HUES48 (cell line): ENCODE results near the gene CIROP.

Experiments used
- H3K27ac ChIP-seq: one replicate; pipeline ENCODE4 v1.7.0; 2013; ENCODE audit warnings: low read depth, low read length, inconsistent platforms
- H3K27me3 ChIP-seq: 2 replicates; pipeline ENCODE4 v1.6.1; 2013; ENCODE audit warnings: mild to moderate bottlenecking, low read length; ENCODE audit not compliant: control insufficient read depth, insufficient read depth
- H3K36me3 ChIP-seq: 2 replicates; pipeline ENCODE4 v1.6.1; 2013; ENCODE audit warnings: low read length; ENCODE audit not compliant: control insufficient read depth, insufficient read depth
- H3K4me1 ChIP-seq: 2 replicates; pipeline ENCODE4 v1.6.1; 2013; ENCODE audit warnings: mild to moderate bottlenecking, low read length; ENCODE audit not compliant: control insufficient read depth, insufficient read depth
- H3K4me3 ChIP-seq: 2 replicates; pipeline ENCODE4 v1.5.1; 2013; ENCODE audit warnings: mild to moderate bottlenecking, low read depth, low read length
- H3K9ac ChIP-seq: 2 replicates; pipeline ENCODE4 v1.6.1; 2013; ENCODE audit warnings: mild to moderate bottlenecking, low read depth, low read length, moderate library complexity
- H3K9me3 ChIP-seq: 2 replicates; pipeline ENCODE4 v1.6.1; 2013; ENCODE audit warnings: low read length; ENCODE audit not compliant: control insufficient read depth, insufficient read depth

The CIROP gene

DNA sequence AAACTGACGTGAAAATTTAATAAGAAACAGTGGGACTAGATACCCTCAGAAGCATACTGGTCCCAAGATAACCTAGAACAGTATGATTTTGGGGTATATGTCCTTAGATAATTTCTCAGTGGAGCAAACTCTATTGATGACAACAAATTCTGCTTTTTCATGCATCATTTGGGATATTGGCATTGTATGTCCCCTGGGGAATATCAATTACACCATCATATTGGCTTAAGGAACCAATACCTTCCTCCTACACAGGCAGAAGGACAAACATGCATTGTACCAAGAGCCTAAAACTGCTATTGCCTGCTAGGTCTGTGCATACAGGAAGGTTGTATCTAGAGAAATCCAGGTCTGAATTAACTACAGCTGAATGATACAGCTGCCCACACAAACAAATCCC is 29.9 kb downstream of the CIROP start:
- H3K9ac ChIP-seq: no peak overlapping the region

DNA sequence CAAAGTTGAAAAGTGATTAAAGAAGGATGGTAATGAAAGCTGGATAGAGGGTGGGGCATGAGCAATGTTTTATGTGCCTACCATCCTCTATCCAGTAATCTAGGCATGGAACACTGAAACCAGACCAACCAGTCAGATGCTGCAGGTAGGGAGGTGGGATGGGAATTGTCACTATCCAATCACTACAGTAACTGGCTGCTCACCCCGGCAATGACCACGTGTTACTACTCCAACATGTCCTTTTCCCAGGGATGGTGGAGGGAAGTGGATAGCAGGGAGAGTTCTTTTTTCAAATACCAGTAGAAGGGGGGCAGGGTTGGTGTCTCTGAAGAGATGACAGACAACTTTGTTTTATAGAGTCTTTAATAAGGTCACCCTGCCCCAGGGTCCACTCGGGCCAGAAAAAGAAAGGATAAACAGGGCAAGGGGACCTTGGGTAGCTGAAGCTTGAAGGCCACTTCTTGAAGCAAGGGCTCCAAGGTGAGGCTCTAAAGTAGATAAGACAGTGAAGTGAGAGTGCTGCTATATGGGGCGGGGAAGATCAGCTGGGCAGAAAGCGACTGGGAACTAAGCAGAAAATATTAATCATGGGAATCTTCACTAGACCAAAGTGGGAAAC is 32.8 kb downstream of the CIROP start:
- H3K4me3 ChIP-seq: peak overlapping the region; percentile 85
- no peaks in the 10 kb centered on the region for H3K27me3 ChIP-seq
- H3K9me3 ChIP-seq: no peaks in the 10 kb centered on the region
- H3K27ac ChIP-seq: peak overlapping the region; percentile 89
- H3K36me3 ChIP-seq: peaks cover 67% of the 10 kb centered on the region
- no peak overlapping the region for H3K9ac ChIP-seq
- H3K4me1 ChIP-seq: peaks cover 27% of the 10 kb centered on the region

More for the DNA sequence above, 29.9 kb downstream of the CIROP start:
- Histone ChIP-seq H3K4me1 (peaks cover 15% of the 10 kb centered on the region), H3K27ac (no peak overlapping the region), H3K27me3 (no peaks in the 10 kb centered on the region), H3K9me3 (no peaks in the 10 kb centered on the region), H3K4me3 (no peak overlapping the region), H3K36me3 (peaks cover 70% of the 10 kb centered on the region)

DNA sequence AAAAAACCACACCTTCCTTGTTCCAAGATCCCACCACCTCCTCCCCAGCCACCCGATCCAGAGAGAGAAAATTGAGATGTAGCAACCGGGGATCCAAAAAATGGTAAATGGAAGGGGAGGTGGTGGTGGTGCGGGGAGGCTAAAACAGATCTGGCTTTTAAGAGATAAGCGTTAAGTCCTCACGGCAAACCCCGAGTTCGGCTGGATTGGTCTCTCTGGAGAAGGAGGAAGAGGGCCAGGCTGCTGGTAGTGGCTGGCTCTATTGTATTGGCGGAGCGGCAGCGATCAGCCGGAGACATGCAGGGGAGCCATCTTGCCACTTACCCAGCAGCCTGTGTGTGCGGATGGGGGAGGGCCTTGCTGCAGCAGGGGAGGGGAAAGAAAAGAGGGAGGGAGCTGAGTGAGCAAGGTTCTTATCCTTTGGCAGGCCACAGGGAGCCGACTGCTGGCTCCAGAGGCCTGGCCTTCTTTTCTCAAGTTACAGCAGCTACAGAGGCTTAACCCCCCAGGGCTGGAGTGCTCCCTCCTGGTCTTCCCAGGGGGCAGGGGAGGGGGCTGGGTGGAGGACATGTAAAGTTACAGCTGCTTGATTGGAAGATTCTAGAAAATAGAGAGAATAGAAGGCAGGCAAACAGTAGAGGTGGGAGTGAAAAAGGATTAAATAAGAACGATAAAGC is 33.4 kb downstream of the CIROP start:
- H3K4me1 ChIP-seq: peaks cover 27% of the 10 kb centered on the region
- peak overlapping the region; percentile 95 for H3K9ac ChIP-seq
- H3K36me3 ChIP-seq: peaks cover 67% of the 10 kb centered on the region
- no peaks in the 10 kb centered on the region for H3K9me3 ChIP-seq
- H3K27ac ChIP-seq: peak overlapping the region; percentile 89
- H3K4me3 ChIP-seq: peak overlapping the region; percentile 85
- H3K27me3 ChIP-seq: no peaks in the 10 kb centered on the region

GRCh38 chr14:23070262-23071129 is 34.3 kb downstream of the CIROP start:
- H3K36me3 ChIP-seq: peaks cover 68% of the 10 kb centered on the region
- H3K9me3 ChIP-seq: no peaks in the 10 kb centered on the region
- H3K4me3 ChIP-seq: peak overlapping the region; percentile 85
- peak overlapping the region; percentile 89 for H3K27ac ChIP-seq
- peaks cover 27% of the 10 kb centered on the region for H3K4me1 ChIP-seq
- no peaks in the 10 kb centered on the region for H3K27me3 ChIP-seq
- H3K9ac ChIP-seq: peak overlapping the region; percentile 95

GRCh38 chr14:23069413-23069806 is 35.4 kb downstream of the CIROP start:
- H3K4me1 ChIP-seq: peaks cover 27% of the 10 kb centered on the region
- peak overlapping the region; percentile 46 for H3K27ac ChIP-seq
- H3K4me3 ChIP-seq: no peak overlapping the region; the same call in 1 of the 2 replicates
- H3K36me3 ChIP-seq: peaks cover 68% of the 10 kb centered on the region
- H3K9me3 ChIP-seq: no peaks in the 10 kb centered on the region
- H3K9ac ChIP-seq: no peak overlapping the region
- H3K27me3 ChIP-seq: no peaks in the 10 kb centered on the region

DNA sequence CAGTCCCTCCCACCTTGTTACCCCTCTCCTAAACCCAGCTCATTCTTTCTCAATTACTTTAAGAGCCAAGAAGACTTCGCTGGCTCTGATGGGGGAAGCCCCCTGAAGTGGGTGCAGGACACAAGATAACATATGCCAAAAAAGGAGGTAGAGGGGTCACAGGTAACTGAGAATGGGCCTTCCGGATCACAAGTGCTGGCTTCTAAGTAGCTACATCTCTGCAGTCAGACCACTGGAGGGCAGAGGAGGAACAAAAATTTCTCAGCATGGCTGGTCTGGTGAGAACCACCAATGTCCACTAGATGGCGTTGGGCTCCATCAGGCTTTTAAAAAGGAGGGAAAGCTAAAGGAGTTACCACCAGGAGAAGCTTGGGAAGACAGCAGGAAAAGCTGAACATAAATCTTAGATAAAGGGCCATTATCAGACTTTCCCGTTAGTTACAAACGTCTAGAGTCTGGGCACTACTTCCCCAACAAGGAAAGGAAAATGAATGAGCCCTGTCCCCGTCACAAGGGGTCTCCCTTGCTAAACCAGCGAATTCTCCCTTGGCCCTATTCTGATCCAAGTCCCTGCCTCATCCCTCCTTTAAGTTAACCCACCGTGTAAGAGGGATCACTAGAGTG is 35.9 kb downstream of the CIROP start:
- Histone ChIP-seq H3K9me3 (no peaks in the 10 kb centered on the region), H3K36me3 (peaks cover 68% of the 10 kb centered on the region), H3K27ac (peak overlapping the region; percentile 46), H3K27me3 (no peaks in the 10 kb centered on the region), H3K4me1 (peaks cover 27% of the 10 kb centered on the region), H3K9ac (no peak overlapping the region), H3K4me3 (peak overlapping the region; percentile 20; the same call in 1 of the 2 replicates)

- no peak overlapping the region for H3K27ac ChIP-seq
- no peaks in the 10 kb centered on the region for H3K27me3 ChIP-seq
- H3K36me3 ChIP-seq: peaks cover 74% of the 10 kb centered on the region
- no peak overlapping the region for H3K9ac ChIP-seq
- H3K9me3 ChIP-seq: no peaks in the 10 kb centered on the region
- 0 out of 2 replicates have a peak overlapping the region, but pooled peaks have one; percentile 20 for H3K4me3 ChIP-seq
- H3K4me1 ChIP-seq: peaks cover 27% of the 10 kb centered on the region
These were observed 36.7 kb downstream of the CIROP start for GRCh38 chr14:23067847-23068788.

- Histone ChIP-seq H3K27me3 (no peaks in the 10 kb centered on the region), H3K36me3 (peaks cover 75% of the 10 kb centered on the region), H3K9ac (no peak overlapping the region), H3K9me3 (no peaks in the 10 kb centered on the region), H3K27ac (no peak overlapping the region), H3K4me3 (no peak overlapping the region), H3K4me1 (peaks cover 18% of the 10 kb centered on the region)
These were observed 37.7 kb downstream of the CIROP start for GRCh38 chr14:23066855-23067744.

DNA sequence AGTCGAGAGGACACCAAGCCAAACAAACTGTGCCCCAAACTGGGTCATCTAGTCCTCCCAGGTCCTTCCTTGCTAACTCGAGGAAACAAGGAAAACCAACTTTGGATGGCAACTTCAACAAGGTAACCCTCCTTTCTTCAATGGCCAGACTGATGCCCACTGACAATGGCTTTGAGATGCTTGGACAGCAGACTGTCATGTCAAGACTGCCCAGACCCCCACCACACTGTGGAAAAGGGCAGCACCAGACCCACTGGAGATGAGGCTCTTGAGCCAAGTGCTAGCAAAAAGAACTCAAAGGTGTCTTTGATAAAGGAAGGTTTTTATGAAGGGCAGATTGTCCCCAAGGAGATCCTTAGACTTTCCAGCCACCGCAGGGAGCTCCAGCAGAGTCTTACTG is 38.4 kb downstream of the CIROP start:
- peaks cover 80% of the 10 kb centered on the region for H3K36me3 ChIP-seq
- no peaks in the 10 kb centered on the region for H3K9me3 ChIP-seq
- no peak overlapping the region for H3K27ac ChIP-seq
- no peak overlapping the region for H3K4me3 ChIP-seq
- no peak overlapping the region for H3K9ac ChIP-seq
- H3K4me1 ChIP-seq: peaks cover 12% of the 10 kb centered on the region
- no peaks in the 10 kb centered on the region for H3K27me3 ChIP-seq
